HepG2 (cell line): ENCODE results near the gene KLHDC4. TPM values are rescaled to one million over a fixed set of nuclear protein-coding genes. Genes with fewer than 3 reads are reported as not detected.

ENCODE experiments used
- HMGXB3 ChIP-seq: sonication (generic); formaldehyde crosslinking; IDR thresholded peaks from 2 replicates; pipeline ENCODE4 v1.4.0; 2020; ENCODE audit warnings: missing genetic modification reagents, borderline replicate concordance
- NFE2 ChIP-seq: sonication (generic); formaldehyde crosslinking; IDR thresholded peaks from 2 replicates; pipeline ENCODE4 v1.4.0; 2020; ENCODE audit warnings: missing genetic modification reagents
- PAWR ChIP-seq: sonication (generic); formaldehyde crosslinking; IDR thresholded peaks from 2 replicates; pipeline ENCODE4 v1.4.0; 2020; ENCODE audit warnings: missing genetic modification reagents, mild to moderate bottlenecking, borderline replicate concordance
- RNF219 ChIP-seq: sonication (generic); formaldehyde crosslinking; IDR thresholded peaks from 2 replicates; pipeline ENCODE4 v1.5.0; 2020; ENCODE audit warnings: mild to moderate bottlenecking, missing genetic modification reagents
- TFAP4 ChIP-seq: sonication (generic); IDR thresholded peaks from 2 replicates; pipeline ENCODE4 v1.6.1; 2016; ENCODE audit warnings: low read depth, borderline replicate concordance
- THRA ChIP-seq: sonication (generic); formaldehyde crosslinking; IDR thresholded peaks from 2 replicates; pipeline ENCODE4 v1.4.0; 2020; ENCODE audit warnings: missing genetic modification reagents, borderline replicate concordance
- ZEB1 ChIP-seq: IDR thresholded peaks from 2 replicates; pipeline ENCODE4 v1.6.1; 2012; ENCODE audit warnings: mild to moderate bottlenecking, low read depth, inconsistent platforms; ENCODE audit not compliant: insufficient replicate concordance
- ZFP37 ChIP-seq: sonication (generic); formaldehyde crosslinking; IDR thresholded peaks from 2 replicates; pipeline ENCODE4 v1.4.0; 2020; ENCODE audit warnings: missing genetic modification reagents, borderline replicate concordance
- ZKSCAN1 ChIP-seq: fragments of 150-350 bp; IDR thresholded peaks from 2 replicates; pipeline ENCODE4 v1.6.1; 2014; ENCODE audit warnings: low read length
- ZNF12 ChIP-seq: sonication (generic); formaldehyde crosslinking; IDR thresholded peaks from 2 replicates; pipeline ENCODE4 v1.5.0; 2020; ENCODE audit warnings: missing genetic modification reagents
- polyA plus RNA-seq, 8 experiments: library from polyadenylated mRNA; depleted of rRNA in 3 of 8; stranded (reverse) in 7 of 8; unstranded in 1 of 8; fragments of >200 nt; fragmentation: Illumina TruSeq in 4 of 8; extraction: Trizol in 4 of 8; gene quantifications; 2 replicates each; pipeline versions ENCODE4 v1.2.1 to v1.2.3, GENCODE V29; 2011 to 2016; ENCODE audit warnings: low read depth in 4 of 8, missing spikeins in 1 of 8, mixed read lengths in 1 of 8; ENCODE audit not compliant: insufficient read depth in 1 of 8
- total RNA-seq, 5 experiments: library from RNA; depleted of rRNA; stranded (reverse); fragments of >200 nt; fragmentation: Illumina TruSeq; extraction: Trizol; gene quantifications; 2 replicates each; pipeline ENCODE4 v1.2.3, GENCODE V29; 2016; ENCODE audit warnings: low read depth in 1 of 5
- TF ChIP-seq, protein P1 (sequence below): sonication (generic); formaldehyde crosslinking; IDR thresholded peaks from 2 replicates; pipeline ENCODE4 v1.4.0; 2020; ENCODE audit warnings: low read depth, mild to moderate bottlenecking, missing genetic modification reagents
- TF ChIP-seq, protein P2 (sequence below): IDR thresholded peaks from 2 replicates; pipeline ENCODE4 v1.6.1; 2012; ENCODE audit warnings: inconsistent platforms
- TF ChIP-seq, protein P3 (sequence below): sonication (generic); formaldehyde crosslinking; conservative IDR thresholded peaks from 2 replicates; pipeline ENCODE4 v1.4.0; 2020; ENCODE audit warnings: missing genetic modification reagents
- TF ChIP-seq, protein P4 (sequence below): sonication (generic); formaldehyde crosslinking; IDR thresholded peaks from 2 replicates; pipeline ENCODE4 v1.5.0; 2020; ENCODE audit warnings: missing genetic modification reagents

The KLHDC4 gene
- total and polyA plus RNA-seq, 2 of the 13 experiments (the other 11 are each of a cell fraction or from before 2014, with no cell fraction given), result 18.7 to 31.8 TPM

DNA sequence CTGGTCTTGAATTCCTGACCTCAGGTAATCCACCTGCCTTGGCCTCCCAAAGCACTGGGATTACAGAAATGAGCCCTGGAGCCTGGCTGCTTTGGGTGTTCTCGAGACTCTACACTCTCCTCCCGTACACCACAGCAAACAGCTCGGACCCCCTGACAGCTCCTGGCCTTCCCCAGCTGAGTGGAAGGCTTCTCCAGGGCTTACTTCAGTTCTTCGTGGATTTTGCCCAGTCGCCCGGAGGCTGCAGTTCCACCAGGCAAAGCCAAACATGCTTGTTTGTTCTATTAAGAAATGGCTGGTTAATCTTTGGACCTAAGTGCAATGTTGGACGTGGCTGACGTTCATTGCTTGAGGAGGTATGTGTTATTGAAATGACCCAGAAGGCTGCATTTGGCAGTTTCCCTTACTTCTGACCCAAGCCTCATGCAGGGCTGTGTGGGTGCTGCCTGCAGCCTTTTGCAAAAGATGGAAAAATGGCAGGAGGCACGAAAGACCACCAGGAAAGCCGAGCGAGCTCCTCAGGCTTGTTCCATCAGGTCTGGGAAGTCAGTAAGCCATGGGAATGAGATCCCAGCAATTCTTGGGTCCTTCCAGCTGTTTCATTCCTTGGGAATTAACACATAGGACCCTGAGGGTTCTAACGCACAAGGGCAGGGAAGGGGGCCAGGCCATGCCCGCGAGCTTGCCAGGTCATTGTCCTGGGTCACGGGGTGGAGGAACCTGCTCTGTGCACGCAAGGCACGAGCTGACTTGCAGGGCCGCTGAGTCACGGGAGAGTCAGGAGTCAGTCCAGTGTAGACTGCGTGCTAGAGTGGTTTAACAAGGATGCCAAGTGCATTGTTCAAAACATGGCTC lies 23.9 kb upstream of the KLHDC4 start (continued):
- peak; percentile 69; the same call in 1 of the 2 replicates for TF ChIP-seq HMGXB3 (CRISPR knock-in tag)
- TF ChIP-seq, protein P1, sequence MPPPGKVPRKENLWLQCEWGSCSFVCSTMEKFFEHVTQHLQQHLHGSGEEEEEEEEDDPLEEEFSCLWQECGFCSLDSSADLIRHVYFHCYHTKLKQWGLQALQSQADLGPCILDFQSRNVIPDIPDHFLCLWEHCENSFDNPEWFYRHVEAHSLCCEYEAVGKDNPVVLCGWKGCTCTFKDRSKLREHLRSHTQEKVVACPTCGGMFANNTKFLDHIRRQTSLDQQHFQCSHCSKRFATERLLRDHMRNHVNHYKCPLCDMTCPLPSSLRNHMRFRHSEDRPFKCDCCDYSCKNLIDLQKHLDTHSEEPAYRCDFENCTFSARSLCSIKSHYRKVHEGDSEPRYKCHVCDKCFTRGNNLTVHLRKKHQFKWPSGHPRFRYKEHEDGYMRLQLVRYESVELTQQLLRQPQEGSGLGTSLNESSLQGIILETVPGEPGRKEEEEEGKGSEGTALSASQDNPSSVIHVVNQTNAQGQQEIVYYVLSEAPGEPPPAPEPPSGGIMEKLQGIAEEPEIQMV (CRISPR knock-in tag), result peak; percentile 16; the same call in 1 of the 2 replicates
- peak; percentile 71 for TF ChIP-seq TFAP4
- TF ChIP-seq, protein P2, sequence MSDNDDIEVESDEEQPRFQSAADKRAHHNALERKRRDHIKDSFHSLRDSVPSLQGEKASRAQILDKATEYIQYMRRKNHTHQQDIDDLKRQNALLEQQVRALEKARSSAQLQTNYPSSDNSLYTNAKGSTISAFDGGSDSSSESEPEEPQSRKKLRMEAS, result peak; percentile 58; the same call in 1 of the 2 replicates
- TF ChIP-seq ZFP37 (CRISPR knock-in tag), result no peak
- TF ChIP-seq RNF219, result no peak
- TF ChIP-seq NFE2, result peak; percentile 23; the same call in 1 of the 2 replicates
- peak; percentile 61; the same call in 1 of the 2 replicates for TF ChIP-seq ZKSCAN1
- TF ChIP-seq, protein P3, sequence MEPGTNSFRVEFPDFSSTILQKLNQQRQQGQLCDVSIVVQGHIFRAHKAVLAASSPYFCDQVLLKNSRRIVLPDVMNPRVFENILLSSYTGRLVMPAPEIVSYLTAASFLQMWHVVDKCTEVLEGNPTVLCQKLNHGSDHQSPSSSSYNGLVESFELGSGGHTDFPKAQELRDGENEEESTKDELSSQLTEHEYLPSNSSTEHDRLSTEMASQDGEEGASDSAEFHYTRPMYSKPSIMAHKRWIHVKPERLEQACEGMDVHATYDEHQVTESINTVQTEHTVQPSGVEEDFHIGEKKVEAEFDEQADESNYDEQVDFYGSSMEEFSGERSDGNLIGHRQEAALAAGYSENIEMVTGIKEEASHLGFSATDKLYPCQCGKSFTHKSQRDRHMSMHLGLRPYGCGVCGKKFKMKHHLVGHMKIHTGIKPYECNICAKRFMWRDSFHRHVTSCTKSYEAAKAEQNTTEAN (CRISPR knock-in tag), result 0 out of 2 replicates have a peak, but pooled peaks have one; percentile 63
- peak; percentile 61; the same call in 1 of the 2 replicates for TF ChIP-seq THRA
- TF ChIP-seq, protein P4, sequence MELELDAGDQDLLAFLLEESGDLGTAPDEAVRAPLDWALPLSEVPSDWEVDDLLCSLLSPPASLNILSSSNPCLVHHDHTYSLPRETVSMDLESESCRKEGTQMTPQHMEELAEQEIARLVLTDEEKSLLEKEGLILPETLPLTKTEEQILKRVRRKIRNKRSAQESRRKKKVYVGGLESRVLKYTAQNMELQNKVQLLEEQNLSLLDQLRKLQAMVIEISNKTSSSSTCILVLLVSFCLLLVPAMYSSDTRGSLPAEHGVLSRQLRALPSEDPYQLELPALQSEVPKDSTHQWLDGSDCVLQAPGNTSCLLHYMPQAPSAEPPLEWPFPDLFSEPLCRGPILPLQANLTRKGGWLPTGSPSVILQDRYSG, result no peak
- TF ChIP-seq PAWR, result no peak
- peak; percentile 27 for TF ChIP-seq ZEB1
- peak; percentile 88 for TF ChIP-seq ZNF12 (CRISPR knock-in tag)
